HS-27A (cell line): Measurements from ENCODE around the gene SIAH2.

ENCODE experiments used
- DNase-seq: peaks from one replicate; pipeline ENCODE4 v3.0.0-alpha.2; 2012; ENCODE audit warnings: low read depth, missing footprints

Gene SIAH2

DNA sequence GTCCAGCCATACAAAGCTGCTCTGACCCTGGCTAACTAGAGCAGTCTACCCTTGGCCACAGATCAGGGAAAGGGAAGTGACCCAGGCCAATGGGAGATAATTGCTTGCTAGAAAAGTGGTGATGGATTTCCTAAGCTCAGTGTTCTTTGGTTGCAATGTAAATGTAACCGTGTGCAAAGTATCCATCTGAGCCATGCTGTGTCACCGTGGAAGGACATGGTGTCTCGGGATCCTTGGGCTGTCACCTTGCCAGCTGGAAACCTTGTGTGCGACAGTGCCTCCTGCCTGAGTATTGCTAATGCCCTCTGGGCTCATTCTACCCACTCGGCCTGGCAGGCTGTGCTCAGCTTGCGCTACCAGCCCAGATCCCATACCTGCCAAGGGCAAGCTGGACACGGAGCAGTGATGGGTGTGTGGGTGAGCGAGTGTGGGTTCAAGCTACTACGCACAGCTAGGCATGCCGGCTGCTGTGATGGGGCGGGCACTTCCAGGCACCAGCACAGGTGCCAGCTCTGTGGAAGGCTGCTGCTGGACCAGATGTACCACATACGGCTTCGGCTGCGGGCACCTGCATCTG lies 10.7 kb upstream of the SIAH2 start:
- DNase-seq = no peak

DNA sequence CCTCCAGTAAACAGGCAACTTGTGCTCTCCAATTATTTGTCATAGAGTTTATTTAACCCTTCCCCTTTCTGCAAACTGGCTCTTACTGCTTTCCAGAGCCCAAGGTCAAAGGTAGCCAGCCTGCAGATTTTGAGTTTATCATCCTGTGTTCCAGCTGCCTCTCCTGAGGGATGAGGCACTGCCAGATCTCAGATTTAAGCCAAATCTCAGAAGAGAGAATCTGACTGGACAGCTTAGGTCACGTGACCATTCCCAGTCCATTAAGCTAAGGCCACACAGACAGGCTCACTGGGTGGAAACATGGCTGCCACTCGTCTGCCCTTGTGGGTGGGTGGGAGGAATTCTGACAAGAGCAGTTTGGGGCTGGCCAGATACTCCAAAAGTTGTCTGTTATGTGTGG lies 8.6 kb upstream of the SIAH2 start:
- DNase-seq = no peak

DNA sequence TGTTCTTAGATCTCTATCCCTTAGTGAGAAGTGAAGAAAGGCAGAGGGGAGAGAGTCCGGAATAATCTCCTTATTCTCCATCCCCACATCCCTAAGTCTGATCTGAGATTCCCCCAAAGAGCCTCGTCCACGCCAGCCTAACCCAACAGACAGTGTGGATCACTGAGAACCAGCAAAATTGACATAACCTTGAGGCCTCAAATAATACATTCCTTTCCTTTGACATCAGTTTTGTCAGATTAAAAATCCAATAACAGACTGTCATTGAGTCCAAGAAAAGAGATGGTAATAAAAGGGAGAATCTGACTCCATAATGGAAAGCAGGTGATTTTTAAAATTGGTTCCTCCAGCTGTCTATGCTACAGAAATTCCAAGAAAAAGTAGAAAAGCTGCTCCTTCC lies 7.7 kb upstream of the SIAH2 start:
- no peak for DNase-seq

DNA sequence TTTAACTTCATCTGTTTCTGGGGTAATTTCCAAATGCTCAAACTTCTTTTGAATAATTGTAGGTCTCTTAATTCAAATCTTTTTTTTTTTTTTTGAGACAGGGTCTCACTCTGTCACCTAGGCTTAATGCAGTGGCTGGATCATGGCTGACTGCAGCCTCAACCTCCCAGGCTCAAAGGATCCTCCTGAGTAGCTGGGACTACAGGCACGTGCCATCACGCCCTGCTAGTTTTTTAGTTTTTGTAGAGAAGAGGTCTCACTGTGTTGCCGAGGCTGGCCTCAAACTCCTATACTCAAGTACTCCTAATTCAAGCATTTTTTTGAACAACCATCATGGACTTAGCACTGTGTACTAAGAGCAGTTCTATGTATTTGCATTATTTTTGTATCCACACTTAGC lies 3.8 kb upstream of the SIAH2 start:
- no peak for DNase-seq

DNA sequence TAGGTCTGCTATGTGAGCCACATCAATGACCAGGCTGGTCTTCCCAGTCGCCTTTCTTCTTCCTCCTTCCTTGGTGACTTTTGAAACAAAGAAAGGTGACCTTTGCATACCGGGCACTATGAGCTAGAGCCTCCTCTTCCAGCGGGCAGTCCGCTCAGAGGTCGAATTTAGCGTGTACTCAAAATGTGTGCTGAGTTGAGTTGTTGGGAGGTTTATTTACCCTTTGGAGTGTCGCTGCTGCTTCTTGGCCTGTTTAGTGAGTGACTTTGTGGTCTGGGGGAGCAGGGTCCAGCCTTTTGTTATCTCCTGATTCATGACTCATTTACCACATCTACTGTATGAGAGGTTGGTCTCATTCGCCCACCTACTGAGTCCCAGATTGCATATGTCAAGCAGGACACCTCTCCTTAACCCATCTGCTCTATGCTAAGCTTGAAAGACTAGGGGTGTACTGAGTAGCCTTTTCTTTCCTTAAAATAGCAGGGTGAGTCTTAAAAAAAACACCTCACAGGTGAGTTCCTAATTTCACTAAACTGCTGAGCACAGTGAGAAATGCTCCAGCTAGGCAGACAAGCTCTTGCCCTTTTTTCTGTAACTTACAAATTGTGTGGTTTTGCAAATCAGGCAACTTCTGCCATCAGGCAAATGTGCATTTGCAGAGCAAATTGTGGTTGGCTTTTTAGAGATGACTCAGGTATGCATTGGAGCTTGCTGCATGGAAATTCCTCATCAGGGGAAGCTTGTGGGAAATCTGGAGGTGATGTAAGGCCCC lies 3.2 kb upstream of the SIAH2 start:
- DNase-seq = no peak

DNA sequence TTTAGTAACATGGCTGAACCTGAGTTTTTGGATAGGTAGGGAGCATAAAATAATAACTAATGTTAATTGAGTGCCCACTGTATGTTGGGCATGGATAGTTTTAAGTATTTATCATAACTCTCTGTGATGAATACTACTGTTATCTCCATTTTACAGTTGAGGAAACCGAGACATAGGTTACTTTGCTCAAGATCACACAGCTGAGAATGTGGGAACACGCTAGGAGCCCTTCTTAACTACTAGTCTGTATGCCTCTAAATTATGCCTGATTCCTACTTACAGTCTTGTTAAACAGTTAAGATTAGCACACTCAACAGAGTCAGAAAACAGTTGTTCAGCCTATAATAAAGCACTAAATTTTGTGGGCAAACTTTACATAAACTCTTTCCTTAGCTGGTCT lies 2.0 kb upstream of the SIAH2 start:
- no peak for DNase-seq

DNA sequence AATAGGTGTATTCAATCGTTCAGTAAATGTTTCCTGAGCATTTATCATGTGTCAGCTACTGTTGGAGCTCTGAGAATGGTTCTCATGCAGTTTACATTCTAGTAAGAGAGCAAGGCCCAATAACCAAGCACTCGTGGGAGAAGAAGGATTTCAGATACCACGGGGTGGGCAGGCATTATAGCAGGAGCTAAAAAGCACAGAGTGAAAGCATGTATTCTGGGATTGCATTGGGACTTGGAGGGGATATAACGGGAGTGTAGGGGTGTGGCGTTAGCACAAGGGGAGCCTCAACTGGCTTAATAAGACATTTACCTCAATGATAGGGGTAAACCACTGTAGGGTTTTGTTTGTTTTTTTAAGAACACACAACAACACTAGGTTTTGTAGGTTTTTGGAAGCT lies 1.6 kb upstream of the SIAH2 start:
- DNase-seq = no peak

DNA sequence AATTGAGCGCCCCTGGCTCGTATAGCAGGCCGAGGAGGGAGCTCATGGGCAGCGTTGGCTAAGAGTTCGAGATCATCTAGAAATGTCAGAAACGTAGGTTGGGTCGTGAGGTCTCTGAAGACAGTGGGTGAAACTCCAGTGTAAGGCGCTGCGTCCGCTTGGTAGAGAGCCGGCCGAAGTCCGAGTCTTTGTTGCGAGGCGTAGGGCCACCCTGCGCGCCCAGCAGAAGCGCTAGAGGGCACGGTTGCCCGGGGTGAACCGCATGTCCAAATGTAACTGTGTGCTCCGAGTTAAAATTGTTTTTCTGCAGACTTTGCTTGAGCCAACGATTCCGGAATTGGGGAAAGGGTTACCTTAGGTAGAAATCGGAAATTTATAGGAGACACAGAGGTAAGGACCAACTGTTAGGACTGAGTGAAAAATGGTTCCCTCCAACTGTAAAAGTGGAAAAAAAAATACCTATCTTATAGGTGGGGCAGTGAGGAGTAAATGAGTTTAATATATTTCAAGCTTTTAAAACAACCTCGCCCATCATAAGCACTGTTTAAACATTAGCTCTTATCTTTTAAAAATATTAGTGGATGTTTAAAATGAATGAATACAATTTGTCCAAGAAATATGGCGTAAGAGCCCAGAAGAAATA lies 993 bp upstream of the SIAH2 start:
- DNase-seq = no peak

DNA sequence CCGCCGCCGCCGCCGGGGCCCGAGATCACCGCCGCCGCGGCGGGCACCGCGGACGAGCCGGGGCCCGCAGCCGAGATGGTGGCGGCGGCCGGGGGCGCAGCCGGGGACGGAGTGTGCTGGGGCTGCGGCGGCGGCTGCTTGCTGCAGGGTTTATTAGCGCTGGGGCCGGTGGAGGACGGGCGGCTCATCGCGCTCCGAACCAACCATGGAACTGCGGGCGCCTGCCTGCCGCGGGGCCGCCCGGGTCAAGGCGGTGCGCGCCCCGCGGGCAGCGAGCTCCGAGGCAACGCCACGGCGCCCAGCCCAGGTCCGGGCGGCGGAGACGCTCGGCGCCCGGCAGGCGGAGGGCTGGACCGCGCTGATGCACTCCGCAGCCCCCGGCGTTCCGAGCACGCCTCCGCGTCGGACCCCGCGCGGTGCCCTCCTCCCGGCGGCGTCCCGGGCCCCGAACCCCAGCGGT lies 277 bp downstream of the SIAH2 start:
- no peak for DNase-seq

DNA sequence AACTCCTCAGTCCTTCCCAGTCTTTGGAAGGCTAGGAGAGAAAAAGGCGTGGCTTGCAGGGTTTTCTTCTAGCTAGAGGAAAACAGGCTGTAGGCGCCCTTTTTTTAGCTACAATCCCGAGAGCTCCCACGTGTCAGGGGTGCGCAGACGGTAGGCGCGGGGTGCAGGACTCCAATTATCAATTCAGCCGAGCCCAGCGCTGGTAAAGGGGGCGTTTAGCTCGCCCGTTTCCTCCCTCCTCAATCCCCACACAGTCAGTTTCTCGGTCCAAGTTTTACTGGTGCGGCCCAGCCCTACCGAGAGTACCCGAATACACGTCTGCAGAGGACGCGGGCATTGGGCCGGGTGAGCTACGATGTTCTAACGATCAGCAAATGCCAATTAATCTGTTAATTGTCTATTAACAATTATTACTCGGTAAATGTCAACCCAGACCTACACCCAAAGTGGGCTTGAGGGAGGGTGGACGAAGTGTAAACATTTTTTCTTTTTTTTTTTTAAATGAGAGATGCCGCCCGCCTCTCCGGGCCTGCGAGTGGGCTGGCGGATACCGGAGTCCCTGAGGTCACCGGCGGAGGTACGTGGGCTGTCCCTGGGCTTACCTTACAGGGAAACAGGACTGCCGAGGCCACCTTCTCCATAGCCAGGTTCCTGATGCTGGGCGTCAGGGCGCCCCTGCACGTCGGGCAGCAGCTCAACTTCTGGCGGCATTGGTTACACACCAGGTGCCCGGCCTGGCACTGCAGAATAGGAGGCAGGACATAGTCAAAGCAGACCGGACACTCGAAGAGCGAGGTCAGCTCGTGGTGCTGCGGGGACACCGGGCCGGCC lies 923 bp downstream of the SIAH2 start:
- DNase-seq = no peak

DNA sequence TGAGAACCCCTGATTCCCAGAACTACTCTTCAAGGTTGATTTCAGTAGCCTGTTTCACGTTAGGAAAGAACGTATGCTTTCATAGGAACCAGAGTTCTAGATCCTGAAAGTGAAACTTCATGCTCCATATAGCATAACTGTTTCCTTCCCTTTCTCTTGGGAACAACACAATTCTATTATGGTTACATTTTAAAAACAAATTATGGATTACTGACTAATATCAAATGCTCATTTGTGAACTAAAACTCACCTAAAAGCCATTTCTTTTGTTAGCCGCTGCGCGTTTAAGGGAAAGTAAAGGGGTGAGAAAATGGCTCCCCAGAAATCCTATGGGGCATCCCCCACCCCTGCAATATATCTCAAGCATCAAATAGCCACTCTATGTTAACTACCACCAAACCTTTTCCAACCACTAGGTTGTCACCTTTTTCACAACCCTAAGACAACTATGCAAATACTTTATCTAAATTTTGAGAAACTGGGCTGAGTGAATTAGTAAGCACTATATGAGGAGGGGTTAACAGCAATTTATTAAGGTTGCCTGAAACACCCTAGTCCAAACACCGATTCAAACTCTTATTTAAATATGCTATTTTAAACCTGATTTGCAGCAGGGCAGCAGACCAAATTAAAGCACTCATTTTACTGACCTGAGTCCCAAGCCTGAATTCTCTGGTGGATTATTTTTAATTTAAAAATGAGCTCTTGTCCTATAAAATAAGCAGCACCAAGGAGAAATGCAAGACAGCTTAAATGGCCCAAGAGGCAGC lies 2.4 kb downstream of the SIAH2 start:
- no peak for DNase-seq

DNA sequence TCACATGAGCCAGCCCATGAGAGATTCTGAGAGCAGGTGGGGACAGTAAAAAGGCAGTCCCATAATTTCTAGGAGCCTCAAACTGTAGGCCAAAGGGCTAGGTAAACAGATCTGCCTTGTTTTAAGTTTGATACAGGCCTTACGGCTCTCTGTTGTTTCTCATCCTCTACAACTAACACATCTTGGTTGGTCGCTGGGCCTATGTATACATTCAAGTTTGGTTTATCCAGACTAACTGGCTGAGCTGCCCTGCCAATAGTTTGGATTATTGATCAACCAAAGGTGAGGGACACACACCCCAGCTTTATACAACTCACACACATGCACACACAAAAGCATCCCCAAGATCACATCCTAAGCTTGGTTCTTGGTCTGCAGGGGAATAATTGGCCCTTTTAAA lies 3.0 kb downstream of the SIAH2 start:
- no peak for DNase-seq

DNA sequence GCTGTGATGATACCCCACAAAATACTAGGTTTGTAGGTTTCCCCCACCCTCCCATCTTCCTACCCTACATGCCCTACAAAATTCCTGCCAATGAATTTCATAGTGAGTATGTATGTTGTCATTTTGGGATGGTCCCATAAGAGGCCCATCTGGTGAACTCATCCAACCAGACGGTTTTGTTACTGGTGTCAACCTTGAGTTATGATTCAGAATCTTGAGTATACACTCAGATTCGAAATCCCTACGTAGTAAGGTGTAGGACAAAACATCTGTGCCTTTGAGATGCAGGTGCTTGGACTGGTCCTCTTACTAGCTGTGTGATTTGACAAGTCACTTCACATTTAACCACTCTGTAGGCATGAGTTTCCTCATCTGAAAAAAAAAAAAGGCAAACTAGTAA lies 3.6 kb downstream of the SIAH2 start:
- DNase-seq = no peak

DNA sequence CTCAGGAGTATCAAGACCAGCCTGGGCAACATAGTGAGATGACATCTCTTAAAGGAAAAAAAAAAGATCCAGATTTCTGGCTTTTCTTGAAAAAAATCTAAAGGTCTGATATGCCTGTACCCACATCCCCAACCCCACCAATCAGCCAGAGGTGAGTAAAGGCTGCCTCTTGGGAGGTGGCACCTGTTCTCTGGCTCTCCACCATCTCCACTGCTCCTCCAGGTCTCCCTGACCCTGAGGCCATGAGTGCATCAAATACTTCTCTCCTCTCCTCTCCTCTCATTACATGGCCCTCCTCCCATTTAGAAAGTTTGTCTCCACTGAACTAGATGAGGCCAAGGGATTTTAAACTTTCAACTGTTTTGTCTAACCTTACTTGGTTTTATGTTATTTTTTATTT lies 5.2 kb downstream of the SIAH2 start:
- no peak for DNase-seq

DNA sequence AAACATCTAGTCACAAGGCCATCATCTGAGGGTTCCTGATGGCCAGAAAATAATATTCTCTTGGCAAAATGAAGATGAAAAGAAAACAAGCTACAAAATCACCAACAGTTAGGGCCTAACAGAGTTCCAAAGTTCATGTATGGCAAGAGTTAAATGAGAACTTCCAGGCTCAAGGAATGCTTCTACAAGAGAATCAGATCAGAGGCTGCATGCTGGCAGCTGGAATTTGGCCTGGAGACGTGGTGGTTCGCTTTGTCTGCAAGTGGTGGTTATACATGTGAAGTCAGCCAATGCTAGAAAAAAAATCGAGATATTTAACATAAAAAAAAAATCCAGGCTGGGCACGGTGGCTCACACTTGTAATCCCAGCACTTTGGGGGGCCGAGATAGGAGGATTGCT lies 5.6 kb downstream of the SIAH2 start:
- DNase-seq = no peak

DNA sequence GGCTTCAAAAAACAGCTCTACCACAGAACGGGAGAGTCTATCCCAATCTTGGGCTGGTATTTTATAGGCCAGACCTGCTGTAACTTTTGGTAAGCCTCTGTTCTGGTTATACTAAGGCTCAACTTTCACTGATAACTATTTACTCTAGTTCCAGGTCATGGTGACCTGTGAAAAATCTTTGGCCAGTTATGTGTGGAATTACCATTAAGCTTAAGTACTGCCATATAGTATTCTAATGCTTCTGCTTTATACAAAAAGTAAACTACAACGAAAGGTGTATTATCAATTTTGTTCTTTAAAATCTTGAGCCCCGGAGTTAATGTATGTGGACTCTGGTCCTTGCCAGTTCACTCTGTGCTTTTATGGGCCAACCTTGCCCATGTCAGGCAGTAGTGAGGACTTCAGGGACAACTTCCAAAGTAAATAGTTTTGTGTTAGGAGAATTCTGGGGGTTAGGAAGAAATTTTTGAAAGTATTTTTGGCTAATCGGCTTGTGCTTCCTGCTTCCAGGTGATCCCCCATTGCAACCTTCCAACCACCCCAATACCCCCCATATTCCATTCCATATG lies 6.4 kb downstream of the SIAH2 start:
- DNase-seq = no peak

DNA sequence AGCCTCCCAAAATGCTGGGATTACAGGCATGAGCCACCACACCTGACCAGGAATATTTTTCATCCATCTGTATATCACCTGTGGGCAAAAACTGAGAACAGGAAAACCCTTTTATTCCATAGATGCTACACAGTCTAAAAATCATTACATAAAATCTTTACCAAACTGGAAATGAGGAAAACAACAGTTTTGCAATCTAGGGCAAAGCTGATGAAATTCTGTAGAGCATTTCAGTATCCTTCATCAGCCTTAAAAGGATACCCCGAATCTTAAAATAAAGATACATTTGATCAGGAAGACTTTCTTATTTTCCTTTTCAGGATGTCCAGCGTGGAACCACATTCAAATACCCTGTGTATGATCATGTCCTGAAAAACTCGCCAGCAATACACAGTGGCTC lies 7.1 kb downstream of the SIAH2 start:
- no peak for DNase-seq

DNA sequence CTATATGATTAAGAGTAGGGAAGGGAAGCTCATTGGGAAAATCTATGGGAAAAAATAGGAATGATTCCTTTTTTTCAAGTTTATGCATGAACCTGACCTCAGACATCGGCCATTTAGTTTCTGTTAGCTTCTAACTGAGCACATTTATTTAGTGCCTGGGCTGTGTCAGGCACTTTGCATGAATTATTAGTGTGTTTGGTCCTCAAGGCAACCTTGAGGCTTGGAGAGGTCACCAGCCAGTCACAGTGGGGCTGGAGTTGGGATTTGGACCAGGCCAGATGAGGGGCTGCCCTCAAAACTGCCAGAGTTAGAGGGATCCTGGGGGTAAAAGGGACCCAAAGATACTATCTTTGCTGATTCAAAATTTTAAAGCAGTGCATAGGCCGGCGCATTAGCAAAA lies 8.1 kb downstream of the SIAH2 start:
- no peak for DNase-seq

DNA sequence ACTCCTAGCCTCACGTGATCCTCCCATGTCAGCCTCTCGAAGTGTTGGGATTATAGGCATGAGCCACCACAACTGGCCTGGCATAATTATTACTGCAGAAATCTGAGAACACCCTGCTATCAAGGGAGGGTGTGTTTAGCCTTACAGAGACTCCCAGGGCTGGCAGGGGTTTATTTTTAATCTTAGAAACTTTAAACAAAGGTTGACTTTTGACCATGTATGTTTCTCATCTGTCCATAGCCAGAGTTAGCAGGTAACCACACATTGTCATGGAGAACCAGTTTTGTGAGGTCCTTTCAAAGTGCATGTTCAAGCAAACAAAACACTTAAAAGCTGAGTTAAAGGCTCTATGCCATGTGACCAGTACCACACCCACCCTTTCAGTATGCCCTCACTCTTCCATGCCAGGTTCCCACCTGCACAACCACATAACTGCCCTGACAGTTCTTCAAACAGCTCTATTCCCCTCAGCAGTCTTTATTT lies 11.1 kb downstream of the SIAH2 start:
- DNase-seq = no peak

DNA sequence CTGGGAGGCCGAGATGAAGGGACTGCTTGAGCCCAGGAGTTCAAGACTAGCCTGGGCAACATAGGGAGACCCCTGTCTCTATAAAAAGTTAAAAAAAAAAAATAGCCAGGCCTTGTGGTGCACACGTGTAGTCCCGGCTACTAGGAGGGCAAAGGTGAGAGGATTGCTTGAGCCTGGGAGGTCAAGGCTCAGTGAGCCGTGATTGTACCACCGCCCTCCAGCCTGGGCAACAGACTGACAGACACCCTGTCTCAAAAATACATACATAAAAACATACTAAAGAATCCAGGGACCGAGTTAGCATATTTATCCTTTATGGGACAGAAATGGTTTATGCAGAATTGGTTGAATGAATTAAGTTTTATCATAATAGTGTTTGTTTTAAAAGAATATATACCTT lies 13.7 kb downstream of the SIAH2 start:
- no peak for DNase-seq

DNA sequence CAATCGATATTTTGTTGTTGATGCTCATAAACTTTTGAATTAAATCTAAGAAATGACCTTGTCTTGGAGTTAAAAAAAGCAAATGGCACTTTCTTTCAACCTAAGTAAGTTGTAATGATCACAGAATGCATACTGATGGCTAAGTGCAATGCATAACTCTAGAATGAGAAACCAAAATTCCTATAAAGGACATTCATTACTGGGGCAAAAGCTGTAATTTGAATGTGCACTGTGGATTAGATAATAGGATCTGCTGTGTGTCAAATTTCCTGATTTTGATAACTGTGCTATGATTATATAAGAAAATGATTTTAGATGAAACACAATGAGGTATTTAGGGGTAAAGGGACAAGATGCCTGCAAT lies 14.3 kb downstream of the SIAH2 start:
- DNase-seq = no peak
